HG03280 (cell line): ENCODE results near the gene BCL2L12.
"Not testable (repeated sequence)": the region's sequence is repeated elsewhere in the genome, so short reads cannot be mapped to it uniquely, and the experiment has no call there.

Experiments
- ATAC-seq: cut with Tn5 transposase; IDR thresholded peaks from one replicate; pipeline ENCODE4 v1.9.1; 2021; ENCODE audit warnings: mild to moderate bottlenecking, moderate library complexity; ENCODE audit not compliant: unreplicated experiment

BCL2L12 gene

GRCh38 chr19:49665351-49666119 lies at the start of gene BCL2L12, which contains the start of gene IRF3:
Gene BCL2L12 (plus strand): TSS chr19:49665933. CDS start chr19:49666693, 760 bp downstream.
Gene IRF3 (minus strand): TSS chr19:49665857. CDS start chr19:49664838, 1,019 bp downstream.
- peak; percentile 90 for ATAC-seq

GRCh38 chr19:49616532-49616931 lies 49.2 kb upstream of the BCL2L12 start:
- no peak for ATAC-seq

- no peak for ATAC-seq
Observed at GRCh38 chr19:49616945-49617344, 48.8 kb upstream of the BCL2L12 start.

- ATAC-seq: not testable (repeated sequence)
Observed at GRCh38 chr19:49617860-49618259, 47.9 kb upstream of the BCL2L12 start.

- no peak for ATAC-seq
Observed at GRCh38 chr19:49624967-49625910, 40.5 kb upstream of the BCL2L12 start.

GRCh38 chr19:49626226-49626625 lies 39.5 kb upstream of the BCL2L12 start:
- ATAC-seq: no peak

- no peak for ATAC-seq
Observed at GRCh38 chr19:49629659-49630058, 36.1 kb upstream of the BCL2L12 start.

- no peak for ATAC-seq
Observed at GRCh38 chr19:49631014-49631588, 34.6 kb upstream of the BCL2L12 start.

- ATAC-seq: no peak
Observed at GRCh38 chr19:49631610-49632192, 34.0 kb upstream of the BCL2L12 start.

- ATAC-seq: no peak
Observed at GRCh38 chr19:49632576-49632975, 33.2 kb upstream of the BCL2L12 start.

GRCh38 chr19:49633273-49633672 lies 32.5 kb upstream of the BCL2L12 start:
- not testable (repeated sequence) for ATAC-seq

GRCh38 chr19:49635530-49636232 lies 30.1 kb upstream of the BCL2L12 start:
- no peak for ATAC-seq

GRCh38 chr19:49636233-49636932 lies 29.4 kb upstream of the BCL2L12 start:
- ATAC-seq: no peak

- ATAC-seq: no peak
Observed at GRCh38 chr19:49637821-49638738, 27.7 kb upstream of the BCL2L12 start.

GRCh38 chr19:49639401-49640112 lies 26.2 kb upstream of the BCL2L12 start:
- no peak for ATAC-seq

- peak; percentile 57 for ATAC-seq
Observed at GRCh38 chr19:49640113-49640898, 25.4 kb upstream of the BCL2L12 start, which contains the start of gene RRAS. Gene RRAS (minus strand): TSS chr19:49640143. CDS start chr19:49640098, 45 bp downstream.
